Right lobe of liver (tissue), 4 donors: Measurements from ENCODE around the gene MAPK6.
"Not testable (repeated sequence)": the region's sequence is repeated elsewhere in the genome, so short reads cannot be mapped to it uniquely, and the experiment has no call there.

Experiments
- POLR2A ChIP-seq: fragments of 450-650 bp; IDR thresholded peaks from one replicate; pipeline ENCODE4 v1.6.1; 2017; ENCODE audit warnings: antibody characterized with exemption, mild to moderate bottlenecking
- TF ChIP-seq, protein P1 (sequence below), 4 donors: fragments of 200-600 bp in 3 of 4; fragments of 450-650 bp in 1 of 4; IDR thresholded peaks; one replicate each; pipeline versions ENCODE4 v1.5.1 to v1.8.0; 2016 to 2022; ENCODE audit warnings: antibody characterized with exemption in 4 of 4, mild to moderate bottlenecking in 2 of 4
- donor health status: DM: no; HTN: no; CAD: no.
- donor health status: DM: no; HTN: no; CAD: no.
- donor health status: DM: no; HTN: yes; CAD: no.

DNA sequence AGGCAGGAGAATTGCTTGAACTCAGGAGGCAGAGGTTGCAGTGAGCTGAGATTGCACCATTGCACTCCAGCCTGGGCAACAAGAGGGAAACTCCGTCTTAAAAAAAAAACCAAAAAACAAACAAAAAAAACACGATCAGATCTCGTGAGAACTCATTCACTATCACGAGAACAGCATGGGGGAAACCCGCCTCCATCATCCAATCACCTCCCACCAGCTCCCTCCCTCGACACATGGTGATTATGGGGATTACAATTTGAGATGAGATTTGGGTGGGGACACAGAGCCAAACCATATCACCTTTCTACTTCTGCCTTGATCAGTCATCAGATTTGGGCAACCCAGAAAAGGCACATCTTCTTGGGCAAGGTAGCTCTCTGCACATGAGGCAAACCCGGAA is 15.9 kb upstream of the MAPK6 start:
- TF ChIP-seq, protein P1, sequence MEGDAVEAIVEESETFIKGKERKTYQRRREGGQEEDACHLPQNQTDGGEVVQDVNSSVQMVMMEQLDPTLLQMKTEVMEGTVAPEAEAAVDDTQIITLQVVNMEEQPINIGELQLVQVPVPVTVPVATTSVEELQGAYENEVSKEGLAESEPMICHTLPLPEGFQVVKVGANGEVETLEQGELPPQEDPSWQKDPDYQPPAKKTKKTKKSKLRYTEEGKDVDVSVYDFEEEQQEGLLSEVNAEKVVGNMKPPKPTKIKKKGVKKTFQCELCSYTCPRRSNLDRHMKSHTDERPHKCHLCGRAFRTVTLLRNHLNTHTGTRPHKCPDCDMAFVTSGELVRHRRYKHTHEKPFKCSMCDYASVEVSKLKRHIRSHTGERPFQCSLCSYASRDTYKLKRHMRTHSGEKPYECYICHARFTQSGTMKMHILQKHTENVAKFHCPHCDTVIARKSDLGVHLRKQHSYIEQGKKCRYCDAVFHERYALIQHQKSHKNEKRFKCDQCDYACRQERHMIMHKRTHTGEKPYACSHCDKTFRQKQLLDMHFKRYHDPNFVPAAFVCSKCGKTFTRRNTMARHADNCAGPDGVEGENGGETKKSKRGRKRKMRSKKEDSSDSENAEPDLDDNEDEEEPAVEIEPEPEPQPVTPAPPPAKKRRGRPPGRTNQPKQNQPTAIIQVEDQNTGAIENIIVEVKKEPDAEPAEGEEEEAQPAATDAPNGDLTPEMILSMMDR (IDR thresholded peaks at IDR 0.05): not testable (repeated sequence)
- not testable (repeated sequence) for TF ChIP-seq POLR2A
